AG04450 (cell line): ENCODE measurements around the gene ESRRG. TPM values are rescaled to one million over a fixed set of nuclear protein-coding genes. Genes with fewer than 3 reads are reported as not detected.

ENCODE experiments used
- CTCF ChIA-PET: fragments of 300-600, 350-600 bp; formaldehyde crosslinking; extraction: SDS; loops from one replicate; lab custom pipeline; 2022; ENCODE audit warnings: antibody characterized with exemption, inconsistent platforms; lab: Charles Lee
- POLR2A ChIA-PET: fragments of 350-600 bp; formaldehyde crosslinking; extraction: SDS; loops from one replicate; lab custom pipeline; 2021; ENCODE audit warnings: antibody characterized with exemption, inconsistent platforms; lab: Yijun Ruan, JAX
- DNase-seq: peaks from one replicate; pipeline ENCODE4 v3.0.0-alpha.2; 2011; ENCODE audit warnings: low read depth, low spot score
- H3K27ac ChIP-seq: one replicate; pipeline ENCODE4 v1.5.1; 2012; ENCODE audit warnings: low read depth, low read length, control low read depth
- H3K27me3 ChIP-seq: one replicate; pipeline ENCODE4 v1.6.0; 2012; ENCODE audit warnings: low read length; ENCODE audit not compliant: control insufficient read depth, insufficient read depth
- H3K4me3 ChIP-seq: 2 replicates; pipeline ENCODE4 v1.5.1; 2011; ENCODE audit warnings: mild to moderate bottlenecking, low read depth, low read length, control low read depth
- H3K9me3 ChIP-seq: 2 replicates; pipeline ENCODE4 v1.5.1; 2012; ENCODE audit warnings: low read length; ENCODE audit not compliant: control insufficient read depth, insufficient read depth
- polyA plus RNA-seq: library from polyadenylated mRNA; depleted of rRNA; stranded (reverse); fragments of >200 nt; gene quantifications from 2 replicates; pipeline ENCODE4 v1.2.3, GENCODE V29; 2011
- TF ChIP-seq, protein P1 (sequence below): IDR thresholded peaks from 2 replicates; pipeline ENCODE4 v1.5.1; 2011; ENCODE audit warnings: low read depth, low read length, control low read depth, inconsistent platforms

The ESRRG gene
- polyA plus RNA-seq, 1 experiment, result 0.22 TPM

- no peak overlapping the region for H3K27ac ChIP-seq
- no peak for DNase-seq
- ChIA-PET POLR2A (no interaction called here), CTCF (no interaction called here)
- no peaks in the 10 kb centered on the region for H3K9me3 ChIP-seq
- H3K4me3 ChIP-seq, result no peak overlapping the region
- H3K27me3 ChIP-seq, result no peaks in the 10 kb centered on the region
- TF ChIP-seq, protein P1, sequence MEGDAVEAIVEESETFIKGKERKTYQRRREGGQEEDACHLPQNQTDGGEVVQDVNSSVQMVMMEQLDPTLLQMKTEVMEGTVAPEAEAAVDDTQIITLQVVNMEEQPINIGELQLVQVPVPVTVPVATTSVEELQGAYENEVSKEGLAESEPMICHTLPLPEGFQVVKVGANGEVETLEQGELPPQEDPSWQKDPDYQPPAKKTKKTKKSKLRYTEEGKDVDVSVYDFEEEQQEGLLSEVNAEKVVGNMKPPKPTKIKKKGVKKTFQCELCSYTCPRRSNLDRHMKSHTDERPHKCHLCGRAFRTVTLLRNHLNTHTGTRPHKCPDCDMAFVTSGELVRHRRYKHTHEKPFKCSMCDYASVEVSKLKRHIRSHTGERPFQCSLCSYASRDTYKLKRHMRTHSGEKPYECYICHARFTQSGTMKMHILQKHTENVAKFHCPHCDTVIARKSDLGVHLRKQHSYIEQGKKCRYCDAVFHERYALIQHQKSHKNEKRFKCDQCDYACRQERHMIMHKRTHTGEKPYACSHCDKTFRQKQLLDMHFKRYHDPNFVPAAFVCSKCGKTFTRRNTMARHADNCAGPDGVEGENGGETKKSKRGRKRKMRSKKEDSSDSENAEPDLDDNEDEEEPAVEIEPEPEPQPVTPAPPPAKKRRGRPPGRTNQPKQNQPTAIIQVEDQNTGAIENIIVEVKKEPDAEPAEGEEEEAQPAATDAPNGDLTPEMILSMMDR, result no peak
These were observed 40.5 kb downstream of the ESRRG start for GRCh38 chr1:216682752-216683151.

DNA sequence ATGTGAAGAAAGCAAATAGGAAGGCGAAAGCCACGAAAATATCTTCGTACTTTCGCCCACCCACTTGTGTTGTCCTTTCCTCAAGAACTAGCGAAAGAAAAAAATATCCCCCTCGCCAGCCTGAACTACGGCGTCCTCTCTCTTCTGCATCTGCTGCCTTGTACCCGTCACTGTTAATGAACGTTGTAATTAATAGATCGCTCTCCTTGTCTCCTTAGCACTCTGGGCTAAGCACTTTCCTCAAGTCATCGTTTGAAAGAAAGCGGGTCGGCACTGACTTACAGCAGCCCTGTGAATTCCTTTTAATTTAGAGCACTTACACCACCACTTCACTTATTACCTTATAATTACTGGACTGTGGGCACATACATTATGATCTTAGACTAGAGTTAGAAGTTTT is 44.1 kb downstream of the ESRRG start:
- Histone ChIP-seq H3K9me3 (no peaks in the 10 kb centered on the region), H3K4me3 (no peak overlapping the region), H3K27ac (no peak overlapping the region), H3K27me3 (no peaks in the 10 kb centered on the region)
- no peak for DNase-seq
- ChIA-PET CTCF (interaction anchor here (0.7 kb wide), 1 partner anchor 73 kb away, joined by 4 read pairs; no protein-coding TSS in a partner anchor), POLR2A (no interaction called here)
- TF ChIP-seq, protein P1, result no peak

DNA sequence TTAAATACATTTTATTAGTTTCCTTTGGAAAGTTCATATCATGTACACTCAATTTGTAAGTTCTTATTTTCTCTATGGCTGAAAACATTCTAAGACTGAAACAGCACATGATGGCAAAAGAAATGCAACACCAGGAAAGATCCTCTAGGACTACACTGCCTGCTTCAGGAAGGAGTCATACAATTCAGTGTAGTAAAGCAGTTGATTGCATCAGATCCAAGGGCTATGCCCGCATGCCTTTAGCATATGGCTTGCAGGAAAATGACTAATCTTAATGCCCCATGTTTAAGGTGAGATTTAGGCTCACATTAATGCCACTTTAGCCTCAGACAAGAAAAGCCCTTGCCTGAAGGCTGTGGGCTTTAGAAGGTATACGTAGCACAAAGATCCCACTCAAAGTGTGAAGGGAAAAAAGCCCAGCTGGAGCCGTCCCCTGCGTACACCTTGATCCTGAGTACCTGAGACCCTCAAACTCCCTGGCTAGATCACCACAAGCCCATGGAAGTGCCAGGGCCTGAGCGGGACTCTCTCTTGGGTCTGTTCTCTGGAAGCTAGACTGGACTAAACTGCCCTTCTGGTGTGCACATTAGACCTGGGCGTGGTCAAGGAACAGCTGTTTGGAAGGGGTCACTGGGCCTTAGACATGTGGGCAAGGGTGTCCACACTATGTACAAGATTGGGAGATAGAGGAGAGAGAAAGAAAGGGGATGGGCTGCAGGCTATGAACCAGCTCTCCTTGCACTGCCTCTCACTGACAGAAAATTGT is 52.9 kb downstream of the ESRRG start:
- Histone ChIP-seq H3K9me3 (no peaks in the 10 kb centered on the region), H3K4me3 (no peak overlapping the region), H3K27ac (no peak overlapping the region), H3K27me3 (no peaks in the 10 kb centered on the region)
- ChIA-PET POLR2A (no interaction called here), CTCF (no interaction called here)
- TF ChIP-seq, protein P1, result no peak
- no peak for DNase-seq

DNA sequence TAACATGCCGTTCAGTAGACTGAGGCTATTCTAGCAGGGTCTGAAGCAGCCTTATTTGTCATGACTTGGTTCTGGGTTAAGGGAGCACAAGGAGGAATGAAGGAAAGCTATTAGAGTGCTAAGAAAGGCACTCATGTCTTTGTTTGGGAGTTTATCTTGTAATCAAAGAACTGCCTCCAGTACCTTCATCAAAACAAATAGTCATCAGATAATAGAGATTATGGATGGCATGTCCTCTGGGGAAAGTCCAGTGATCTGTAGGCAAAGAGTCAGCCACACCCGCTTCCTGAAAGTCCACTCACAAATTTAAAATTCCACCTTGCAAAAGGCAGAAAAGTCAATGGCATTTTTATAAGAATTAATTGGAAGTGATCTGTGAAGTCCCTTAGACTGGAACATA is 56.8 kb downstream of the ESRRG start:
- no peaks in the 10 kb centered on the region for H3K9me3 ChIP-seq
- CTCF ChIA-PET, result interaction anchor here (1.2 kb wide), 1 partner anchor 65 kb away, joined by 3 read pairs; no protein-coding TSS in a partner anchor
- no peak for DNase-seq
- TF ChIP-seq, protein P1, result no peak
- H3K27ac ChIP-seq, result no peak overlapping the region
- POLR2A ChIA-PET, result no interaction called here
- H3K4me3 ChIP-seq, result no peak overlapping the region
- H3K27me3 ChIP-seq, result no peaks in the 10 kb centered on the region

DNA sequence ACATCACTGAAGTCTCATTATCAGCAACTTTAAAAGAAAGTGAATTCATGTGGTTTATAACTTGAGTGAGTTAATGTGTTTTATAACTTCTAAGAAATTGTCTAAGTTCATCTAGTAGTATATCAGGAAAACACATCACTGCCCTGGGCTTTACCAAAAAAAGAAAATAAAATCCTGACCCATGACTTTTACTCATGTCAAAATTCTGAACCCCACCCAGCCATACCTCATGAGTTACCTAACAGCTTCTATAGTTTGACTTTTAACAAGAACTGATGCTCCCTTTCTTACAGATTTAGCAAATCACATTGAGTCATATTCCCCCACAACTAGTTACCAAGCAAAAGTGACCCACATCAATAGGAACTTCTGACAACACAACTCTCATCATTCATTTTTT is 57.4 kb downstream of the ESRRG start:
- POLR2A ChIA-PET, result interaction anchor here (0.7 kb wide), 1 partner anchor 142 kb away, joined by 3 read pairs; no protein-coding TSS in a partner anchor
- CTCF ChIA-PET, result no interaction called here
- Histone ChIP-seq H3K27ac (no peak overlapping the region), H3K27me3 (no peaks in the 10 kb centered on the region), H3K4me3 (no peak overlapping the region), H3K9me3 (no peaks in the 10 kb centered on the region)
- TF ChIP-seq, protein P1, result no peak
- DNase-seq, result no peak
